NCI-H2029 treated with DMSO at 0.1 percent for 48 hours (cell line): Measurements from ENCODE around the gene GLG1.
"Not testable (repeated sequence)": the region's sequence is repeated elsewhere in the genome, so short reads cannot be mapped to it uniquely, and the experiment has no call there.

Experiments
- DNase-seq: peaks from one replicate; lab custom pipeline; 2025; lab: John Stamatoyannopoulos, UW

The GLG1 gene

GRCh38 chr16:74575175-74575806, 31.6 kb downstream of the GLG1 start:
- DNase-seq, result no peak

- no peak for DNase-seq
Measured at GRCh38 chr16:74574146-74574545, 32.8 kb downstream of the GLG1 start.

DNA sequence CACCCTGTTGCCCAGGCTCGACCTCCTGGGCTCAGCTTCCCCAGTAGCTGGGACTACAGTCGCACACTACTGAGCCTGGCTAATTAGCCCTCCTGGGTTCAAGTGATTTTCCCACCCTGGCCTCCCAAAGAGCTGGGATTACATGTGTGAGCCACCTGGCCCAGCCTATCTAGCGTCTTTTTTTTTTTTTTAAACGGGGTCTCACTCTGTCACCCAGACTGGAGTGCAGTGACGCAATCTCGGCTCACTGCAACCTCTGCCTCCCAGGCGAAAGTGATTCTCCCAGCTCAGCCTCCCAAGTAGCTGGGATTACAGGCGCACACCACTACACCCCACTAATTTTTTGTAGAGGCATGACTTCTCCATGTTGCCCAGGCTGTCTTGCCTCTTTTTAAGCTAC, 33.3 kb downstream of the GLG1 start:
- DNase-seq, result no peak

DNA sequence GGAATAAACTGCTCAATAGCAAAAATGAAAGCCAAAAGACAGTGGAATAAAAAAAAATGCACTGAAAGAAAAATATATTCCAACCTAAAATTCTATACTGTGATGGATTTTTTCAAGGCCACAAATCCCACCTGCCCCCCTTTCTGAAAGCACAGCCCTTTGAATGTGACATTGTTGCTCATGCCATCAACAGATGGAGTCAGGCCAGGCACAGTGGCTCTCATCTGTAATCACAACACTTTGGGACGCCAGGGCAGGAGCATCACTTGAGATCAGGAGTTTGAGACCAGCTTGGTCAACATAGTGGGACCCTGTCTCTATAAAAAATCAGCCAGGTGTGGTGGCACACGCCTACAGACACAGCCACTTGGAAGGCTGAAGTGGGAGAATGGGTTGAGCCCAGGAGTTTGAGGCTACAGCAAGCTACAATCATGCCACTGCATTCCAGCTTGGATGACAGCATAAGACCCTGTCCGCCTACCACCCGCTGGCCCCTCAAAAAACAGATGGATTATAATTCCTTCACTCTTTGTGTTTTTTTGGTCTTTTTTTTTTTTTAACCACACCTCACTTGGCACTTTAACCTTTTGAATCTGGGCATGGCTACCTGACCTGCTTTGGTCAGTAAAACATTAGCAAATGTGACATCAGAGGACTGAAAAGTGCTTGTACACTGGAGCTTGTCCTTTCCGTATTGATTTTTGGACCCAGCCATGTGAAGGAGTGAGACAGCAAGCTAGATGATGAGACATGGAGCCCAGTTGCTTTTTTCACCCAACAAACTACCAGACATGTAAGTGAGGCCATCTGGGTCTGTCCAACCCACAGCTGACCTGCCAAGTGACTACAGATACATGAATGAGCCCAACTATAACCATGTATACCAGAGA, 36.3 kb downstream of the GLG1 start:
- no peak for DNase-seq

DNA sequence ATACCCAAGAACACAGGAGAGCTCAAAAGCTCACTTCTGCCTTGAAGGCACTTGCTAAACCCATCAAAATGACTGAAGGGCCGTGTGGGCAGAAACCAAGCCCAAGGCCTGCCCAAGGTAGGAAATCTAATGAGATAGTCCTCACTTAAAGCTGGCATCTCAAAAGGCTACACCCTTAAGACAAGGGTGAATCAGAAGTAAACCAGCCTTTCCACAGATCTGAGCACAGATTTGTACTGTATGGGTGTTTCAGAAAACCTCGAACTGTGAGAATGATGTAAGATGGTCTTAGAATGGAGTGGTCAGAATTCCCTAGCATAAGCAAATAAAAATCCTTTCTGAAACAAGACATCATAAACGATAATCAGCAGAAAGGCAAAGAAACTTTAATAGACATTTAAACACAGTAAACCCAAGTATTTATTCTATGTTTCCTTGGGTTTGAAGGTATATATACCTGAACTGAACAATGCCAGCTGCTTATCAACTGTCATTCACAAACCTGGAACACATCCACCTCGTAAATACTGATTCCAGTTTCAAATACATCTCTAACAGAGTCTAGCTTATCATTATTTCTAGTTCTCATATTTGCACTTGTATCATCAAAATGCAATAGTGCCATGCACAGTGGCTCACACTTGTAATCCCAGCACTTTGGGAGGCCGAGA, 37.8 kb downstream of the GLG1 start:
- no peak for DNase-seq

GRCh38 chr16:74567901-74568300, 39.0 kb downstream of the GLG1 start:
- DNase-seq, result no peak

DNA sequence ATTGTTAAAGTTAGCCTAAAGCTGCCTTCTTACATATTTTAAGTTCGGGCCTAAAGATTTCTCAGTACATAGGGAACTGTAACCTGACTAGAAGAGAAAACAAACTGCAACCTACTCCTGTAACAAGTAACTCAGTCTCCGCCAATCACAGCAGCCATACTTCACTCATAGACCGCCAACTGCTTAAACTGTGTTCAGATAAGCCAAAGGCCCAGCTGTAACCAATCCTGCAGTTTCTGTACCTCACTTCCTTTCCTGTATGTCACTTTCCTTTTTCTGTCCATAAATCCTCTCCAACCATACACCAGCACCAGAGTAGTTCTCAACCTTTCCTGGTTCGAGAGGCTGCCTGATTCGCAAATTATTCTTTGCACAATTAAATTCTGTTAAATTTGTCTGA, 41.5 kb downstream of the GLG1 start:
- no peak for DNase-seq

DNA sequence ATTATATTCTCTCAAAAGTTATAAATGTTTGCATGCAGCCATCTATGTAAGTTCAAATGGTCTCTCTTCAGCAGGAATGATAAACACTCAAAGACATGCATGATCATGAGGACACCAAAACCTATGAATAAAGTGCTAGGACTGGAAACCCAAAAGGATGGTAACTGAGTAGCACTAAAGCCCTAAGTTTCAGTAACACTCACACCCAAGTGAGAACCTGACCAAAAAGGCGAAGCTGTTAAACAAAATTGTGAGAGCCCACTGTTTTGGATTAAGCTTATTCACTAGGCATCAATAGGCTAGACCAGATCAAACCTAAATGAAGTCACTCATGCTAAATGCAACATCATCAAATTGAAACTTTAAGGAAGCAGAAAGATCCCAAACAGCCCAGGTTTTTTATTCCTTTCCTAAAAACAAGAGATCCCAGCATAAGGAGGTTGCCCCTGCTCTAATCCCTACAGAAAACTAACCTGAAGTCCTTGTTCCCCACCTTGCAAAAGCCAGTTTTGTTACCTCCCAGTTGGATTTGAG, 42.4 kb downstream of the GLG1 start:
- DNase-seq, result no peak

DNA sequence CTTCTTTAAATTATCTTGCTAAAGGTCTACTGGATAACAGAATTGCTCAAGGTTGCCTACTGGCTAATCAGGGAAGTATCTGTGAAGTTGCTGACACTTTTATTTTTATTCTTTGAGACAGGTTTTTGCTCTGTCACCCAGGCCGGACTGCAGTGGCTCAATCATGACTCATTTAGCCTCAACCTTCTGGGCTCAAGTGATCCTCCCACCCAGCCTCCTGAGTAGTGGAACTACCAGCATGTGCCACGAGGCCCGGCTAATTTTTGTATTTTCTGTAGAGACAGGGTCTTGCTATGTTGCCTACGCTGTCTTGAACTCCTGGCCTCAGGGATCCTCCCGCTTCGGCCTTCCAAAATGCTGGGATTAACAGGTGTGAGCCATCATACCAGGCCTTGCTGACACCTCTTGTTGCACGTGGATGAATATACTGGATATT, 43.1 kb downstream of the GLG1 start:
- no peak for DNase-seq

DNA sequence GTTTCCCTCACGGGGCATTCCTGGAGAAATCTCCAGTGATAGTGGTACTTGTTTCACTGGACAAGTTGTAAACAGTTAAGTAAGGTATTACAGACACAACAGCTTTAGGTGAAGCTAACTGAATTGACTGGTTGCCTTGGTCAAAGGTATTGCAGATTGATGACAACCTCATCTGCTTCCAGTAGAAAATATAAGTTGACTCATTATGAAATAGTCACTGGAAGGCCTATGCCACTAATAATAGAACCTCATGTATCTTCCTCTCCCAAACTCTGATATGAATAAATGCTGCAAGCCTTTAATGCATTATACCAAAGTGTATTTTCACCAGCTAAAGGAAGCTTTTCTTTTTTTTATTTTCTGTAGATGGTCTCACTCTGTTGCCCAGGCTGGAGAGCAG, 44.8 kb downstream of the GLG1 start:
- no peak for DNase-seq

GRCh38 chr16:74561626-74562025, 45.3 kb downstream of the GLG1 start:
- no peak for DNase-seq

DNA sequence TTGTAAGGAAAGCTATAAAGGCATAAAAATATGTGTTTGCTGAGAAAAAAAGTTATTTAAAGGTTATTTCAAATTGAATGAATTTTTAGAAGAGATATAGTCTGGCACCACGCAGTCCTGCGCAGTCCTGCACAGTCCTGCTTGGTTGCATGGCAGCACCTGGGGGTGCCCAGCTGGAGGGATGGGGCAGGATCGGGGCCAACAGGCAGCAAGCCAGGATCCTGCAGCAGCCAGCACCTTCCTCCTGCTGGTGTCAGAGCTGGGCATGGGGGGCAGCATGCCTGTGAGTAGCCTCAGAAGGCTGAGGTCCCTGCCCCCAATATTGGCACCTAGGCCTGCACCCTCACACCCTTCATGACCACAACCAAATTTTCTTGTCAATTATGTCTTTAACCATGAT, 46.0 kb downstream of the GLG1 start:
- DNase-seq, result no peak

GRCh38 chr16:74558873-74559272, 48.0 kb downstream of the GLG1 start:
- no peak for DNase-seq

- DNase-seq, result no peak
Measured at GRCh38 chr16:74557275-74557674, 49.6 kb downstream of the GLG1 start.

DNA sequence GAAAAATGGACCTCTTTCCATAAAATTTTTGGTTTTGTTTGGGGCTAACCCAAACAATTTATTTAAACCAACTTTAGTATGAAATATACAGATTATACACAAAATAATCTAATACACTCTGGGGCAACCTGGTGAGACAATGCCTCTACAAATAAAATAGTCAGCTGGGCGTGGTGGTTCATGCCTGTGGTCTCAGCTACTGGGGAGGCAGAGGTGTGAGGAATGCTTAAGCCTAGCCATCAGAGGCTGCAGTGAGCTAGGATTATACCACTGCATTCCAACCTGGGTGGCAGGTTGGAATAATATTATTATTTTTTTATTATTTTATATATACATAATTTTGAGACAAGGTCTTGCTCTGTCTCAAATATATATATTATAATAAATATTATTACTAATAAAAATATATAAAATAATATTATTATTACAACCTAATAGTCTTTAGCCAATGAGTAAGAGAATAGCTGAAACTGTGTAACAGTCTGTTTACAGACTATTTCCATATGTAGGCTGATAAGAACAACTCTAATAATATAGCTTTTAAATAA, 50.5 kb downstream of the GLG1 start:
- DNase-seq, result no peak

DNA sequence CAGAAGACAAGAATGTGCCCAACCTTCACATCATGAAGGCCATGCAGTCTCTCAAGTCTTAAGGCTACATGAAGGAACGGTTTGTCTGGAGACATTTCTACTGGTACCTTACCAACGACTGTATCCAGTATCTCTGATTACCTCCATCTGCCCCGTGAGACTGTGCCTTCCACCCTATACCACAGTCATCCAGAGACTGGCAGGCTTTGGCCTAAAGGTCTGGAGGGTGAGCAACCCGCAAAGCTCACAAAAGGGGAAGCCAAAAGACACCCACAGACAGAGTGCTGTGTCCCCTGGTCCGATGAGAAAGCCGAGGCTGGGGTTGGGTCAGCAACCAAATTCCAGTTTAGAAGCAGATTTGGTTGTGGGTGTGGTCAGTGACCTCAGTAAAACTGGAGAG, 54.6 kb downstream of the GLG1 start:
- DNase-seq, result not testable (repeated sequence)

DNA sequence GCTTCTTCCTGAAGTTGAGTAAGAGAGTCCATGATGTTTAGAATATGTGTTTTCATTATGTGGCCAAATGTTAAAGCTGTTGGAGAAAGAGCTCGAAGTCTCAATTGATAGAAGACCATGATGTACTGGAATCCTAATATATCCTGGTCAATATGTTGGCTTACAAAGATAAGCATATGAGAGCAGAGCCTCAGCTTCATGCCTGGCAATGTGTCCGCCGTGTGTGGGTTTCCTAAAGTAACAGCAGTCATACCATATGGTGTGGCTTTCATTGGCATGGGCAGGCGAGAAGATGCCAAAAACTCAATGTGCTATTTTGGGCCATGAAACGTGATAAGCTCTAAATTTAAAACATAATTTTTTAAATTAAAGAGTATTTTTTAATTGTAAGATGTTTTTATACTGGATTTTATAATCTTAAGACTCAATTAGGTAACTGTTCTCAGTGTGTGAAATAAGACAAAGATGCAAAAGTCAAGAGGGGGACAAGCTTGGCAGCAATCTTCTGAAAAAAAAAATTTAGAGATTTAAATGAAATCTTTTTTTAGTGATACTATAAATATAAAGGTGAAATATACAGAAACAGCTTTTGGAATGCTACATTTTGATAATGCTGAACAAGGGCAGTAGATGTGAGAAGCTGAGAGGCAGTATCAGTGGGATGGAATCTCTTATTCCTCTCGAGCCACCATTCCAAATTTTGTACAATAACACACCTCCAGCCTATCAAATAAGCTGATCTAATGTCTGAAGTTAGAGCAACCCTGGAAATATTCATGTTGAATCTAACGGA, 56.5 kb downstream of the GLG1 start:
- not testable (repeated sequence) for DNase-seq

DNA sequence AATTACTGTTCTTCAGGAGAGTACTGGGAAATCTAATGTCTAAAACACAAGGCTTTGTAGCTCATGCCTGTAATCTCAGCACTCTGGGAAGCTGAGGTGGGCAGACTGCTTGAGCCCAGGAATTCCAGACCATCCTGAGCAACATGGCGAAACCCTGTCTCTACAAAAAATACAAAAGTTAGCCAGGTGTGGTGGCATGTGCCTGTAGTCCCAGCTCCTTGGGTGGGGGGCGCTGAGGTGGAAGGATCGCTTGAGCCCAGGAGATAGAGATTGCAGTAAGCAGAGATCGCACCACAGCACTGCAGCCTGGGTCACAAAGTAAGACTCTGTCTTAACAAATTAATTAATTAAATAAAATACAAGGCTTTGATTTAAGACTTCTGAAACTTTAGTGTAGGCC, 60.8 kb downstream of the GLG1 start:
- not testable (repeated sequence) for DNase-seq

GRCh38 chr16:74542911-74543578, 63.9 kb downstream of the GLG1 start:
- DNase-seq, result not testable (repeated sequence)

DNA sequence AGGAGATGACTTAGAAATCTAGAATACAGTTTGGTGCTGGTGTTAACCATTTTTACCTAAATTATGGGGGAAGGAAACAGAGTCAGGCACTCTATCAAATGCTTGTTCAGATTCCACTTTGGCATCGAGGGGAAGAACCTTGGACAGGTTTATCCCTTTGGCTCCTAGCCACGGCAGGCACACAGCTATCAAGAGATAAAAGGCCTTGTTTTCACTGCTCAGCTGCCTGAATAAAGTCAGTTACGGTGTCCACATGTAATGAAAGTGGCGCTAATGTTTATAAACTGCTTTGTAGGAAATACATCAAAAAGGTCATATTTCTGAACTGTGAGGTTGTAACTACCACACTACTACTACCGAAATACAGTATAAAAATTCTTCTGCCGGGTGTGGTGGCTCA, 66.3 kb downstream of the GLG1 start:
- DNase-seq, result not testable (repeated sequence)

DNA sequence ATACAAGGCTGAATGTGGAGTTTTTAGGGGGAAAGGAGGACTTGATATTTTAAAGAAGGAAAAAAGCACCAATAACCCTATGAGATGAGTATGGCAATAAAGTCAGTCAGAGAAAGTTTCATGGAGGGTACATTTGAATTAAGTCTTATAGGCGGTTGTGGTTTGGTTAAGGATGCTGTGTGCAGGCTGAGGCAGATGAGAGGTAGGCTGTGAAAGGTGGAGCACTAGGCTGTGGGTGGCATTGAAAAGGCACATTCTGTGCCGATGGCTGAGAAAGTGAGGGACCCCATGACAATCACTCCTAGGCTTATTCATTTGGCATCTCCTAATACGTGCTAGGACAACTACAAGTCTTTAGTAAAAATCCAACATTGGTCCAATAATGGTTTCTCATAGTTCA, 68.1 kb downstream of the GLG1 start:
- not testable (repeated sequence) for DNase-seq
